NCI-H82 treated with DMSO at 0.1 percent for 48 hours (cell line): ENCODE data around the gene ALOX5.

Experiments used
- DNase-seq: peaks from one replicate; lab custom pipeline; 2025; ENCODE audit not compliant: unreplicated experiment; lab: John Stamatoyannopoulos, UW

The ALOX5 gene

DNA sequence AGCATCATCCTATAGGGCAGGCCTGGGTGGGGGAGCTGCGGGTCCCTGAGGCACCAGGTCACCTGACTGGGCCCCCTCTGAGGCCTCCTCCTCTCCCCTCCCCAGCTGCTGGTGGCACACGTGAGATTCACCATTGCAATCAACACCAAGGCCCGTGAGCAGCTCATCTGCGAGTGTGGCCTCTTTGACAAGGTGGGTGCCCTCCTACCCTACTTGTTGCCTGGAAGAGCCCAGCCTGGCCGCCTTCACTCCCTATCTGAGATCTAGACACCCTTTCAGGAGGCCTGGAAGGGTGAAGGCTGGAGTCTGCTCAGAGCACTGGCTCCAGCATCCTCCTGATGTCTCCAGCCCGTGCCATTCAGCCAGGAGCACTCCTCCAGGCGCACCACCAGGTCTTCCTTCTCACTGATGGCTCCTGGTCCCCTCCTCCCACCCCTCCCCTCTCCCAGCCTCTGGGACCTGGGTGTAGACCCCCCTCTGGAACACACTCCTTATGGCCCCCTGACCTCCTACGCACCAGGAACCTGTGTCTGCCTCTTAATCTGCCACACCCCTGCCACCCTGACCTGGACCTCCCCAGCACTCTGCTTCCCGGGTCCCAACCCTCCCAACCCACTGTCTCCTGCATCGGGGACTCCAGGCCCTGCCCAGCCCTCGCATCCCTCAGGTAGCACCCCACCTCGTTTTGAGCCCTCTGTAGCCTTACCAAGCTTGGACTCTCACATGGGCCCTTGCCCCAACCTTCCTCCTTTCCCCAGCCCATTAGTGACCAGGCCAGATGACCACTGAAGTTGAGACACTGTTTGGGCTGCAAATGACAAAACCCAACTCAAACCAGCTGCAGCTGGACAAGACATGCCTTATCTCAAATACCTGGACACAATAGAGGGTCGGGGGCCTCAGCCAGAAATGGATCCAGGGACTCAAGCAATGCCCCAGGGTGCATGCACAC lies 67.5 kb downstream of the ALOX5 start:
- no peak for DNase-seq

DNA sequence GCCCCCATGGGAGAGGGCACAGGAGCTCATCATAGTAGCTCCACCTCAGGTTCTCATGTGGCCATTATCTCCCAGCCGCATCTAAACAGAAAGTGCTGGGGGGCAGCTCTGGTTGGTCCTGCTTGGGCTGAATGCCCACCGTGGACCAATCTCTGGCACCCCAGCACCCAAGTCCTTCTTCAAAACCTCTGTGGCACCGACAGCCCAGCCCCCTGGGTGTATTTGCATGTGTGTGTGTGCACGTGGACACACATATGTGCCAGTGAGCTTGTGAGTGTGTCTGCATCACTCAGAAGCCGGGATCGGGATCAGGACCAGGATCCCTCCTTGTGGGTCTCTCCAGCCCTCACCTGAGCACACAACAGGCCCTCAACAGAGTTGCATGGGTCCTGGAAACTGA lies 68.2 kb downstream of the ALOX5 start:
- no peak for DNase-seq

DNA sequence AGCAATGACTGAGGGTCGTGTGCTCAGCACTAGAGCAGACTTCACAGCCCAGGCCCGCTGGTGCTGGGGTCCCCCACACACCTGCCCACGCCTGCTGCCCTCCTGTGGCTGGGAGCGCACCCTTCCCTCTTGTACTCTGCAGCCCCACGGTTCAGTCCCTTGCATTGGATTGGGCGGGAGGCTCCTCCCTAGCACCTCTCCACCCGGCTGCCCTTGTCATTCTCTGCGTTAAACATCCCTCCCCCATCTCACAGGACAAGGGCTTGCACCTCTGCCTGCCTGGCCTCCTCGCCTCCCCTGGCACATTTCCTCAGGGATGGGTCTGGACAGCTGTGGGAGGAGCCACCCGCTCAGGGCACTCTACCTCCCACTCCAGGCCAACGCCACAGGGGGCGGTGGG lies 68.6 kb downstream of the ALOX5 start:
- DNase-seq = no peak

DNA sequence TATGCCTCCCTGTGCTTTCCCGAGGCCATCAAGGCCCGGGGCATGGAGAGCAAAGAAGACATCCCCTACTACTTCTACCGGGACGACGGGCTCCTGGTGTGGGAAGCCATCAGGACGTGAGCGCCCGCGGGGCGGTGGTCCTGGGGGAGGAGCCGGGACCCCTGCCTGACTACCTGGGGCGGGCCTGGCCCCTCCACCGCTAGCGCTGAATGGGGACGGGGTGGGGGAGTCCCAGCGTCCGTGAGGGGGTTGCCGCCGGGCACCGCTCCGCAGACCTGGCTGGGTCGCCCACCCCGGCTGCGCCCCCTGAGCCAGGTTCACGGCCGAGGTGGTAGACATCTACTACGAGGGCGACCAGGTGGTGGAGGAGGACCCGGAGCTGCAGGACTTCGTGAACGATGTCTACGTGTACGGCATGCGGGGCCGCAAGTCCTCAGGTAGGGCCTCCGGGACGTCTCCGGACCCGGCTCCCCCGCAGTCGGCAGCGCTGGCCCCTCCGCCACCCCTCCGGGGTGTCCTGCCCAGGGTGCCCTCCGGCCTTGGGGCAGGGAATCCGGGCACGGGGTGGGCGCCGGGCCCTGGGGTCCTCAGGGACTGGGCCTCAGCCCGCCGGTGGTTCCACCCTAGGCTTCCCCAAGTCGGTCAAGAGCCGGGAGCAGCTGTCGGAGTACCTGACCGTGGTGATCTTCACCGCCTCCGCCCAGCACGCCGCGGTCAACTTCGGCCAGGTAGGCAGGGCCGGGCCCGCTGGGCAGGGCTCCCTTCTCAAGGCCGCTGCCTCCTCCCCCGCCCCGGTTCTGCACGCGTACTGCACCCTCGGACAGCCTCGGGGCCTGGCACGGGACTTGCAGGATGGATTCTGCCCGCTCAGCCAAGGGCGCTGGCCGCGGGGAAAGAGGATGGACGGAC lies 69.3 kb downstream of the ALOX5 start:
- no peak for DNase-seq

GRCh38 chr10:45444022-45444421 lies 70.0 kb downstream of the ALOX5 start:
- no peak for DNase-seq

GRCh38 chr10:45444976-45445898 lies 71.2 kb downstream of the ALOX5 start:
- no peak for DNase-seq

- DNase-seq = no peak
Observed at GRCh38 chr10:45446858-45447257, 72.8 kb downstream of the ALOX5 start.

- no peak for DNase-seq
Observed at GRCh38 chr10:45447416-45447815, 73.4 kb downstream of the ALOX5 start.

- DNase-seq = no peak
Observed at GRCh38 chr10:45450866-45451265, 76.8 kb downstream of the ALOX5 start.

DNA sequence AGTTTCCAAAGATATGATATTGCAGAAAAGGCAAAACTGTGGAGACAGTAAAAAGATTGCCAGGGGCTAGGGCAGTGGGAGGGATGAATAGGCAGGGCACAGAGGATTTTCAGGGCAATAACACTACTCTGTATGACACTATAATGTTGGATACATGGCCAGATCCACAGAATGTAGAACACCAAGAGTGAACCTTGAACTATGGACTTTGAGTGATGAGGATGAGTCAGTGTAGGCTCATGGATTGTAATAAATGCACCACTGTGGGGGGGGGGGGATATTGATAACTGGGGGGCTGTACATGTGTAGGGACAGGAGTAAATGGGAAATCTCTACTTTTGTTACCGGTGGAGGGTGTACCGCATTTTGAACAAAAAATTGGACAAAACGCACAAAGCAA lies 77.4 kb downstream of the ALOX5 start:
- DNase-seq = no peak

GRCh38 chr10:45452268-45452667 lies 78.3 kb downstream of the ALOX5 start:
- DNase-seq = no peak

GRCh38 chr10:45452743-45453452 lies 78.9 kb downstream of the ALOX5 start:
- no peak for DNase-seq

- DNase-seq = no peak
Observed at GRCh38 chr10:45453639-45454255, 79.7 kb downstream of the ALOX5 start.

- DNase-seq = no peak
Observed at GRCh38 chr10:45454262-45454661, 80.2 kb downstream of the ALOX5 start.

GRCh38 chr10:45454859-45455258 lies 80.8 kb downstream of the ALOX5 start:
- no peak for DNase-seq

DNA sequence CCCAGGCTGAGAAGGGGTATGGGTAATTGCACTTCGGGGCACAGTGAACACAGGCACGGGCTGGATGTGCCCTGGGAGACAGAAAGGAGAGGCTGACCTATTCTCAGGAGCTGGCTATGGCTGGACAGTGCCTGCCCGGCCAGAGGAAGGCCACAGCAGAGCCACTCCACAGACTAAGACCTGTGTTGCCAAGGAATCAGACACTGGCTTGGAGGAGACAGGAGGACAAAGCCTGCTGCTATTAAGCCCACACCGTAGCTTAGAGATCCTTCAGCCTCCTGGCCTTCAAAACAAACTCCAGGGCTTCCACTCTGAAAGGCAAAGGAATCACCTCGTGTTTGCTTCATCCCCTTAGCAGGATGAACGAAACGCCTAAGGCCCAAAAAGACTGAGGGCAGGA lies 82.2 kb downstream of the ALOX5 start:
- no peak for DNase-seq

GRCh38 chr10:45456822-45457221 lies 82.8 kb downstream of the ALOX5 start:
- DNase-seq = no peak

GRCh38 chr10:45457487-45457886 lies 83.5 kb downstream of the ALOX5 start:
- DNase-seq = no peak

- no peak for DNase-seq
Observed at GRCh38 chr10:45460235-45460878, 86.3 kb downstream of the ALOX5 start.
